ENCODE data around the gene RHEX.
"Not testable (repeated sequence)": the region's sequence is repeated elsewhere in the genome, so short reads cannot be mapped to it uniquely, and the experiment has no call there.

Gene RHEX

DNA sequence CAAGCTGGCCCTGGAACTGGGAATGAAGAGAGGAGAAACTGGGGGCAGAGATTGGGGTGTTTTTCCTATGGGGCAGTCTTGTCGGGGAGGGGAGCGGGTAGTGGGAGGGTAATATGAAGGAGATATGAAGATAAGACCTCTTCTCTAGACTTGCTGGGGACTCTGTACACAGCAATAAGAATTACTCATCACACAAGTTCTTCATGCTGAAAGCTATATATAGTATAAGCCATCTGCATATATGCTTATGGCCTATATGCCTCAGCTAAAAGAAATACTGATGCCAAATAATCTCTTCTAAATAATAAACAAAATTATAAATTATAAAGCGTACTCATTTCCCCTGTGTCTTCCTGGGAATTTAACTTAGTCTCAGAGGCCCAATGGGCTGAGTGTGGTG is 7.9 kb downstream of the RHEX start:
- DNase-seq, result no peak

DNA sequence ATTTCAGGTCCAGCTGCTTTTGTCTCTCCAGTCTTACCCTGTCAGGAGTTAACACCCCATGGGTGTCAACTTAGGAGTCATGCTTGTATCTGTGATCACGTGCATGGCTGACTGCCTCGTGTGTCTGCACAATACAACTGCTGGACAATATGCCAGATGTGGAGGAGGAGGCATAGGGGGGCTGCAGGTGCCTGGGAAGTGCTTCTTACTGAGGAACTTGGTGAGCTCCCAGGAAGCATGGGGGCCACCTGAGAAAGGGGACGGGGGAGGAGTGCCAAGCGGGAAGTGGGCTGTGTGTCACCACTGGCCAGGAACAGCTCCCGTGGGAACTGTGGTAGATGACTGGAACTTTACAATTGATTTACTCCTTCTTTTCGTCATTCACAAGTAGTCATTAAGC is 9.5 kb downstream of the RHEX start:
- DNase-seq, result peak; percentile 5

DNA sequence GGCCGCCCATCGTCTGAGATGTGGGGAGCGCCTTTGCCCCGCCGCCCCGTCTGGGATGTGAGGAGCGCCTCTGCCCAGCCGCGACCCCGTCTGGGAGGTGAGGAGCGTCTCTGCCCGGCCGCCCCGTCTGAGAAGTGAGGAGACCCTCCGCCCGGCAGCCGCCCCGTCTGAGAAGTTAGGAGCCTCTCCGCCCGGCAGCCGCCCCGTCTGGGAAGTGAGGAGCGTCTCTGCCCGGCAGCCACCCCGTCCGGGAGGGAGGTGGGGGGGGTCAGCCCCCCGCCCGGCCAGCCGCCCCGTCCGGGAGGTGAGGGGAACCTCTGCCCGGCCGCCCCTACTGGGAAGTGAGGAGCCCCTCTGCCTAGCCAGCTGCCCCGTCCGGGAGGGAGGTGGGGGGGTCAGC is 11.0 kb downstream of the RHEX start:
- not testable (repeated sequence) for DNase-seq

DNA sequence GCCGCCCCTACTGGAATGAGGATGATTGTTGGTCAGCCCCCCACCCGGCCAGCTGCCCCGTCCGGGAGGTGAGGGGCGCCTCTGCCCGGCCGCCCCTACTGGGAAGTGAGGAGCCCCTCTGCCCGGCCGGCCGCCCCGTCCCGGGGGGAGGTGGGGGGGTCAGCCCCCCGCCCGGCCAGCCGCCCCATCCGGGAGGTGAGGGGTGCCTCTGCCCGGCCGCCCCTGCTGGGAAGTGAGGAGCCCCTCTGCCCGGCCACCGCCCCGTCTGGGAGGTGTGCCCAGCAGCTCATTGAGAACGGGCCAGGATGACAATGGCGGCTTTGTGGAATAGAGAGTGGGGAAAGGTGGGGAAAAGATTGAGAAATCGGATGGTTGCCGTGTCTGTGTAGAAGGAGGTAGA is 11.5 kb downstream of the RHEX start:
- not testable (repeated sequence) for DNase-seq

DNA sequence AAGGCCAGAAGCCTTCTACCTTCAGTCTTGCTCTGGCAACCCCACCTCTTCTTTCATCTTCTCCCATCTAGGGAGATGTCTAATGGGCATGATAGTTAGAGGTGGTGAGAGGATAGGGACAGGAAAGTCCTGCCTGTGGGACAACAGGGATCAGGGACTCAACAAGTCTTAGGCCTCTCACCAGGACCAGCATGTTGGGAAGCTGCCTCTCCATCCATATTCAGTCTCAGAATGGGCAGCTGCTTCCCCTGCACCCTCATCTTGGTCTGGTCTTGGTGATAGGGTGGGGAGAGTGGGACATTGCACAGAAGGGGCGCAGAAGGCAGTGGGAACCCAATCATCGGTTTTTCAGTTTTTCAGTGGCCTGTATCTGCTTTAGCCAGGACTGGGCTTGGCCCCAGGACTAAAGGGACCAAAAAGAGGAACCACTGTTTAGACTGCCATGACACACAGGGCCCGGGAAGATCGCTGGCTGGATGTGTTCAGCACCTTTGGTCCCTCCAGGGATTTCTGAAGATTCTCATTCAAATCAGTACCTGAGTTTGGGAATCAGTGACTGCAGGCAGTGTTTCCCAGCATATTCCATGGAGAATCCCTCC is 12.7 kb downstream of the RHEX start:
- no peak for DNase-seq

DNA sequence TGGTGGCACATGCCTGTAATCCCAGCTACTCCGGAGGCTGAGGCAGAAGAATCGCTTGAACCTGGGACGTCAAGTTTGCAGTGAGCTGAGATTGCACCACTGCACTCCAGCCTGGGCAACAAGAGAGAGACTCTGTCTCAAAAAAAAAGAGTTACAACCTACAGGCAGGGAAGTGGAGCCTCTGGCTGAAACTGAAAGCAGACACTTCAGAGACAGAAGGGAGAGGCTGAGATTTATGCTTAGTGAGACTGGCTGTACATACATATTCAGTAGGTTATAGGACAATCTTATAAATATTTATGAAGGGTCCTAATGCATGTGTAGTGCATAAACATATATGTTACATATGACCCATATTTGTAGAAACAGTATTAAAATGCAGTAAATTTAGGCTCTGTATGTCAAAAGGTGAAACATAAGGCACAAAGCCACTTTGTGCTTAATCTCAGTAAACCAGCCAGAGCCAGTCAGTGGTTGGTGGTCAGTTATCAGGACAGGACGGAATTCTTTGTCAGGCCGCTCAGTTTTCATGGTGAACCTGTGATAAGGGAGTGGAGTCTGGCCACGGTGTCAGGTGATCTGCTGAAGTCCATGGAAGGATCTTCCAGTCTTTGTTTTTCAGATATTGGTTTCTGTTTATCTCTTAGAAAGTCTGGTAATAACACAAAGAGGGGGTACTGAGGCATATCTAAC is 13.7 kb downstream of the RHEX start:
- DNase-seq, result no peak

DNA sequence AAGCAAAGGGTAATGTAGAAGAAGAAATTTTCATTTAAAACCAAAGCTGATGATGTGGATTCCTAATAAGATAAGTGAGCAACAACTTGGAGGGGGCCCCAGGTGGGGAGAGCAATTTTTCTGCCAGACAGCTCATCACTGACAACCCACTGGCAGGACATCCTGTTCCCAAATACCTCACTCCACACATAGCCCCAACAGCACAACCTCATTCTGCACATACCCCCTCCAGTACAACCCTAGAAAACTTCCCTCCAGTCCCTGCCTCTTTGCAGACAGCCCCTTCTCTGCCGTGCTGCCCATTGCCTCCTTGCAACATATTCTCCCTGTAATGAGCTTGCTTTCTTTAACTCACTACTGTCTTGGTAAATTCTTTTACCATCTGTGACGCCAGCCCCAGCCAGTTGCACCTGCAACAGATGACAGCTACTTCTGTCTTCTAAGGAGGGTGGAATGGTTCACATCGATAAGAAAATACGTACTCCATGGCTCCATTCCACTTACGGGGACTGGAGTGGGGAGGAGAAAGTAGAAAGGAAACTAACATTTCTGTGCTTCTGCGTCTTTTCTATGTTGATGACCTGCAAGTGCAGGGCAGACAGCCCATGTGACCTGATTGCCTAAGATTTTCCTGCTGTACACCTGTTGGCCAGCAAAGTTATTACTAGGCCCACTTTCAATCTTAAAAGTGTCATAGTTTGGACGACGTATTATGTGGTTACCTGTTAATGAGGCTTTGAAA is 14.7 kb downstream of the RHEX start:
- DNase-seq, result no peak

DNA sequence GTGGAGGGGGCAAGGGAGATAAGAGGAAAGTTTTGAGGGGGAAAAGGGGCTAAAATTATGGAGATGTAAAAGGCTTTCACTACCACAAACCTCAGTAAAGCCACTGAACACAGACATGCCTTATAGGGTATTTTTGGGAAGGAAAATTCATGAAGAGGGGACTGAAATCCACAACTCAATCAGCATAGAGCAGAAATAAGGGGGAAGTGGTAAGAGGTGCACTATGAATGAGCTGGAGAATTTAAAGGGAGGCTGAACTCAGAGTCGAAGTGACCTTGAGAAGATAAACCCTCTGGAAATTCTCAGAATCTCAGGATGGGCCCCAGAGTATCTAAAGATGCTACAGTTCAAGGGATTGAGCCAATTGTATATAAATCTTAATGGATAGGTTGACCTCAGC is 15.3 kb downstream of the RHEX start:
- no peak for DNase-seq

DNA sequence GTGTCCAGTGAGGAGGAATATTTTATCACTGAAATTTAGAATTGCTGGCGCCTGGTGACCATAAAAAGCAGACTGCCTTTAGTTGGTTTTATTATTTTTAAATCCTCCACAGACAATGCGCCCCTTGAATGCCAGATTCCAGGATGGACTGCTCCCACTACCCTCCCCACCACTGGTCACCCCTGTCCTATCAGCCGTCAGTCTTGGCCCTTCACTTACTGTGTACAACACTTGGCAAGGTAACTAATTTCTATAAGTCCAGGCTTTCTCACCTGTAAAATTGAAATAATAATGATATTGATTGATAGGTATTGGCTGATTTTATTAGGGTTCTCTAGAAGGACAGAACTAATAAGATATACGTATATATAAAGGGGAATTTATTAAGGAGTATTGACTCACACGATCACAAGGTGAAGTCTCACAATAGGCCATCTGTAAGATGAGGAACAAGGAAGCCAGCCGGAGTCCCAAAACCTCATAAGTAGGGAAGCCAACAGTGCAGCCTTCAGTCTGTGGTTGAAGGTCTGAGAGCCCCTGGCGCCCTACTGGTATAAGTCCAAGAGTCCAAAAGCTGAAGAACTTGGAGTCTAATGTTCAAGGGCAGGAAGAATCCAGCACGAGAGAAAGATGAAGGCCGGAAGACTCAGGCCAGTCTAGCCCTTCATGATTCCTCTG is 17.8 kb downstream of the RHEX start:
- no peak for DNase-seq

DNA sequence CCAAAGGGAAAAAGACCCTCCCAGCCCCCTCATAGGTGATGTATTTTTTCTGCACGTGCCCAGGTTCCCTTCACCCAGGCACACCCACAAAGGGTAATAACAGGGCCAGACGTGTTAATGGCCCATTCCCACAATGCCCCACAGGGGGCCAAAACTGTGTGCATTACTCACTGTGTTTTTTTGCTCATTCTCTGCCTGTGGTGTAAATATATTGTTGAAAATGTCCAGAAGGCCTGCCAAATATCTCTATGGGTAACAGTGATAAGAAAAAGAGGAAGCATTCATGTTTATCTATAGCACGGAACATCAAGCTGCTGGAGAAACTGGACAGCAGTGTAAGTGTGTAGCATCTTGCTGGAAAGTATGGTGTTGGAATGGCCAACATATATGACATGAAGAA is 21.9 kb downstream of the RHEX start:
- no peak for DNase-seq

DNA sequence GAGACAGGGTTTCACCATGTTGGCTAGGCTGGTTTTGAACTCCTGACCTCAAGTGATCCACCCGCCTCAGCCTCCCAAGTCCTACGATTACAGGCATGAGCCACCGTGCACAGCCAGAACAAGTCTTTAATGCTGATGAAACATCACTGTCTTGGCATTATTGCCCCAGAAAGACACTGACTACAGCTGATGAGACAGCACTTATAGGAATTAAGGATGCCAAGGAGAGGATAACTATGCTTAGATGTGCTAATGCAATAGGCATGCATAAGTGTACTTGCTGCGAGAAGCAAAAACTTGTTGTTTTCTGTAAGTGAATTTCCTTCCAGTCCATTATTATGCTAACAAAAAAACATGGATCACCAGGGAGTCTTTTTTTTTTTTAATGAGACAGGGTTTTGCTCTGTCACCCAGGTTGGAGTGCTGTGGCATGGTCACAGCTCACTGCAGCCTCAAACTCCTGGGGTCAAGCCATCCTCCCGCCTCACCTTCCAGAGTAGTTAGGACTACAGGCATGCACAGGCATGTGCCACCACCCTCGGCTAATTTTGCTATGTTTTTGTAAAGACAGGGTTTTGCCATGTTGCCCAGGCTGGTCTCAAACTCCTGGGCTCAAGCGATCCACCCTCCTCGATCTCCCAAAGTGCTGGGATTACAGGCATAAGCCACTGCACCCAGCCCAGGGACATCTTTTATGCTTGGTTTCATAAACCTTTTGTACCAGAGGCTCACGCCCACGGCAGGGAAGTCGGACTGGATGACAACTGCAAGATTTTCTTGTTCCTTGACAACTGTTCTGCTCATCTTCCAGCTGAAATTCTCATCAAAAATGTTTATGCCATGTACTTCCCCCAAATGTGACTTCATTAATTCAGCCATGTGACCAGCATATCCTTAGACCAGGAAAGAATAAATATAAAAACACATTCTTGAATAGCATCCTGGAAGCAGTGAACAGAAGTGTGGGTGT is 23.1 kb downstream of the RHEX start:
- DNase-seq, result peak; percentile 29

DNA sequence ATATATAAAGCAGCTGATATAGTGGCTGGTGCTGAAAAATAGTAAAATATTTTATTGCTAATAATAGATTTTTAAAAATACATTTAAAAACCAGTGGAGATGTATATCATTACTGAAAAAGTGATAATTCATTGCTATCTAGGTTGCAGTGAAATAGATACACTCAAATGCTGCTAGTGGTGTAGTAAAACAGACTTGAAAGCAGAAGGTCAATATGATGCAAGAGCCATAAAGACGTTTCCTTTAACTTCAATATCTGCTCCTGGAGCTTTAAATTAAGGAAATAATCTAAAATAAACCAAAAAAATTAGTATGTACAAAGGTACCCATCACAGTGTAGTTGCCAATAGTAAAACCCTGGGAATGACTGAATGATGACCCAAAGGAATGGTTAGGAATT is 26.2 kb downstream of the RHEX start:
- no peak for DNase-seq

DNA sequence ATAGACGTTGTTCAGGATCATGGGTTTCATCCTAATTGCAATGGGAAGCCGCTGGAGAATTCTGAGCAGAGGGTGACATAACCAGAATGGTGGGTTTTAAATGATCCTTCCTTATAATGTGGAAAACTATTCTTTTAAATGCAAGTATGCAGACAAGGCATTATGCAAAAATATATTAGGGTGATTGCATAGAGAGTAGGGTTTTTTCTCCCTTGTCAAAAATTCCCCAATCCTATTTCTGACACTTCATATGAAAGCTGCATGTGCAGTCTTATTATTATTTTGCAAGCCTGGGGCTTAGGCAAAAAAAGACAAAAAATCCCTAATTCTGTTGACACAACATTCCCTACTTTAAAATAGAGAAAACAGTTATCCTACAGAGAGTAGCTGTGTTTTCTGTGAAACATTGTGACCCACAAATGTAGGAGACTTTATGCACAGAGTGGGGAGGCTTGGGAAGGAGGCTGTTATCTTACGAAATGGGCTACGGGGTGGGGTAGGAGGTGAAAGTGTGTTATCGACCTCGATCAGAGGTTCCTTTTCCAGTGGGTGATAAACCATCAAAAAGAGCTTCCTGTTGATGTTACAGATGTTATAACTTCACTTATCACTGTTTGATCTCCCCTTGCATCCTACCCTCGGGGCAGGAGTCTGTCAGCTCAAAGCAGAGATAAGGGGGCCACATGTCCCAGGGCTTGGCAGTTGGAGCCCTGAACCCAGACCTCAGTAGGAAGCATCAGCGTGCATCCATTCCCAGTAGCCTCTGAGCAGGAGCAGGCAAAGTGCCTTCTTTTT is 27.2 kb downstream of the RHEX start:
- no peak for DNase-seq

DNA sequence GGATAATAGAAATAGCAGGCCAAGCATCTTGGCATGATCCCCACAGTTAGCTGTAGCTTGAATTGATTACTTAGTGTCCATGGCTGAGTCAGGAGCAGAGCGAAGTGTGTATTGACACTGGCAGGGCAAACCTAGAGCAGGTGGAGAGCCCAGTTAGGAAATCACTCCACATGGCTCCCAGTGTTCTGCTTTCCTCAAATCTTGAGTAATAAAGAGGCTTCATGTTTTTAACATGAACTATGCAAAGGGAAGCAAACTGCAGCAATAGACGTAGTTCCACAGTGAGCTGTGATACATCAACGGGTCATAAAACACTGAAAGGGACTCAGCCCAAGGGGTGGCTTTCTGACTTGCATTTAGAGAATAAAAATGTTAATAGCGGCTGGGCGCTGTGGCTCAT is 28.9 kb downstream of the RHEX start:
- DNase-seq, result no peak

DNA sequence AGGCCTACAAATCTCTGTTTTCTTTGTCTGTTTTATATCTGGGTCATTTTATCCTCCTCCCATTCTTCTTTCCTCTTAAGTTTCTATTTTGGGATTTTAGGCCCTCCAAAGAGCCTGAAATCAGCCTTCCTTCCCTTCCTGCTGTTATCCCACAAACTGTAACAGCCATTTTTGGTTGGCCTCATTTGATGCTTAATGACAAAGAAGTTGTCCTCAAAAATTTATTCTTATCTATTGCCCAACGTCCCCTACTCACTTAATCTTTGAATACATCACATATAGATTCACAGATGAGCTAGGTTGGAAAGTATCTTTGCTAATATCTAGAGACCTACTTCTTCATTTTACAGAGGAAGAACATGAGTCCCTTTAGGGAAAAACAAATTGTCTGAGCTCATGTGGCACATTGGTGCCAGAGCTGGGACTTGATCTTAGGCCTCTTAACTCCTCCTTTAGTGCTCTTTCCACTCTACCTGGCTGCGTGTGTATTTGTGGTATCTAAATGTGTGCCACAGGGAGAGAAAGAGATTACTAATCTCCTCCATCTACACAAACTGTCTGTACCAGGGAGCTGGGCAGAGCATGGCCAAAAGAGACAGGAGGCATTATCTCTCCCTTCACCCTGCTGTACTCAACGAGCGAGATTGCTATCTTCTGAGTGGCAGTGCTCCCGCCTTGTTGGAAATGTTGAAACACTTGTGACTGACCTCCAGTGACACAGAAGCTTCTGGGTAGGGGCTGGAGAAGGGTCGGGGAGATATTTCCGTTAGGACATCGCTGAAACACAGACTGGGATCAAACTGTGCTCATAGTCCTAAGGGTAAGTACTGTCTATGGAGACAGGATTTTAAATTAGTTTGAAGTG is 30.1 kb downstream of the RHEX start:
- DNase-seq, result no peak

DNA sequence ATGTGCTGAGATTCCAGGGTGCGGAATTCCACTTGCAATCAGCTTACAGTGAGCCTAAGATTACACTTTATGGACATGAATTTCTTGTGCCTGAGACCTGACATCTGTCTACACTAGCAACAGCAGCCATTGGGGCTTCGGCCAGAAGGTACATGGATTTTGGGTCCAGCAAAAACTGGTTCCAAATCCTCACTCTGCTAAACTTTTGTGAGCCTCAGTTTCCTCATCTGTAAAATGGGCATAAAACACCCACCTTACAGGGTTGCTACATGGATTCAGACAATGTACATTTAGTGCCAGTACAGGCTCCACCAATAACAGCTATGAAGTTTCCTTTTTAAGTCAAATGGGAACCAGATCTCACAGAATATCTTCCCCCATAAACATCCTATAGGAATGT is 30.8 kb downstream of the RHEX start:
- no peak for DNase-seq

DNA sequence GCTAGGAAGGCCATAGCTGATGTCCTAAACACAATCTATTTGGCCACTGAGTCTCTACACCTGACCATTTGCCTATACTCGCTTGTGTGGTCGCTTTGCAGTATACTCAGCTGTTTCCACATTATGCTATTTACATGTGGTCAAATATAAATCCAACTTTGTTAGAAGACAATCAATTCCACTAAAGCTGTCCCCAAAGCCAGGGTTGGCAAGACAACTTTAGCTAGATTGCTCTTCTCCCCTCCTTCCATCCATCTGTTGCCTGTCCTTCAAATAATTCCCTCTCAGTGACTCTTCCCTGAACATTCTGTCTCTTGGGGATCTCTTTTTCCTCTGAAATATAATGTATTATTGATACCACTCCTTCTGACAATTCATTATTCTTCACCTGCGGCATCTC is 34.1 kb downstream of the RHEX start:
- DNase-seq, result no peak

DNA sequence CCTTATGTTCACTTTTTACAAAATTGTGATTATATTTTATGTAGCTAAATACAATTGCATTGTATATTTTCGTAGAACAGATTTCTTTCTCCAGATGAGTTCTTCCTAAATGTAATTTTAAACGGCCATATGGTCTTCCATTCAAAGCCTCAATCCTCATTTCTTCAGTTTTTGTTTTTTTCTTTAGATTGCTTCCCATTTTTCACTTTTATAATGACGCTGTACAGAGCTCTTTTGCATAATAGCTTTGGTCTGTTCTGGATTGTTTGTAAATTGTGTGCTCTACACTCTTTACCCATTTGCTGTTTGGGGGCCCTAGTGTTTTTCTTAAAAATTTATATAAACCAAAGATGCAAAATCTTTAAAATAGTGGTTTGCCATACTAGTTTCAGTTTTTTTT is 36.4 kb downstream of the RHEX start:
- DNase-seq, result no peak

DNA sequence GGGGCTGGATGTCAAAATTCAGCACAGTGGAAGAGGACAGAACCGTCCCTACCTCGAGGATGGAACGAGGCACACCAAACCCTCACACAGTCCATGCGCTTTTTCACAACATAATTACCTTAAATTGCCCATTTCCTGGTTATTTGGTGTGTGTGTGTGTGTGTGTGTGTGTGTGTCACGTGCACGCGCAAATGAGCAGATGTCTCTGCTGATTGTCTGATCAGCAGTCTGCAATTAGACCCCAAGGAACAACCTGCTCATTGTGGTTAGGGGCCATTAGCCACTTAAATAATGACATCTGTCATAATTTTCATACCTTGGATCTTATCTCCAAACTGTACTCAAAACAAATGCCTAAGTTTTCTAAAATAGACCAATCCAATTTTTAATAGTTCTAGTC is 41.1 kb downstream of the RHEX start:
- no peak for DNase-seq

DNA sequence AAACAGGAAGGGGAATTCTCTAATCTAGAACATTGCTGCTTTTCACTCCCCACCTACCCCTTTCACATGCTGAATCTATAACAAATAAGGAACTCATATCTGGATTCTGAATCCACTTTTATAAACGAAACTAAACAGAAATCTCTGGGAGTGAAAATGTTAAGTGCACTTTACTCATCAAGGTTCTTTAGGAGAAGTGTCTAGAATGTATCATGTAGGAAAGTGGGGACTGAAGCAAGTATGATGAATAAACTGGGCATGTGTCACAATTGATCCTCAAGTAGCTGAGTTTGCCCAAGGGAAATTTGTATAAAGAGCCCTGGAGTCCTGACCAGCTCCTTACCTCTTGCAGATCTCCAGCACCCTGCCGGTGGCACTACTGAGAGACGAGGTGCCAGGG is 44.4 kb downstream of the RHEX start:
- no peak for DNase-seq

Data from fibroblast of skin of right biceps (primary cell).